Suprapubic skin (tissue), 4 donors: Measurements from ENCODE around the gene SORCS3.

ENCODE experiments used
- POLR2A ChIP-seq, 2 donors: fragments of 450-650 bp; IDR thresholded peaks; one replicate each; pipeline ENCODE4 v1.6.1; 2017; ENCODE audit warnings: antibody characterized with exemption in 2 of 2, mild to moderate bottlenecking in 2 of 2, moderate library complexity in 2 of 2
- POLR2AphosphoS5 ChIP-seq, 3 donors: sonication (generic); formaldehyde crosslinking; IDR thresholded peaks; one replicate each; pipeline ENCODE4 v1.6.1; 2017; ENCODE audit warnings: antibody characterized with exemption in 3 of 3
- TF ChIP-seq, protein P1 (sequence below), 2 donors: fragments of 200-600 bp in 1 of 2; fragments of 450-650 bp in 1 of 2; sonication (generic) in 1 of 2; IDR thresholded peaks; one replicate each; pipeline ENCODE4 v1.5.1; 2016 to 2019; ENCODE audit warnings: antibody characterized with exemption in 2 of 2, mild to moderate bottlenecking in 1 of 2, moderate library complexity in 1 of 2

DNA sequence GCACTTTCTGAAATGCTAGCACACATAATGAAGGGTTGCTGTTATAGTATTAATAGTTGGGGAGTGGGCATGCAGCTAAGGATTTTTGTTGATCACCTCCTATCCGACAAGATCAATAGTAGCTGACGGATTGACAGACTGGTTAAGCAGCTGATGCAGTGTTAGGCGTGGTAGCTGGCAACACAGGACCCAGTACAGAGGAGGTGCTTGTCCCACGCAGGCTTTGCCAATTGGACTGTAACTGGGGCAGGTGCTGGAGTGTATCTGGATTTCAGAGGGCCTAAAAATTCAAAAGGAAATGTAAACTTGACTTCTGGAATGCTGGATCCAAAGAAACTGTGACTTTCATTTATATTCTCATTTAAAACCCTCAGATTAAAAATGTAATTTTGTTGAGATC, 340.9 kb downstream of the SORCS3 start:
- TF ChIP-seq POLR2A (IDR thresholded peaks at IDR 0.05) (no peak), POLR2AphosphoS5 (IDR thresholded peaks at IDR 0.05) (no peak)
- TF ChIP-seq, protein P1, sequence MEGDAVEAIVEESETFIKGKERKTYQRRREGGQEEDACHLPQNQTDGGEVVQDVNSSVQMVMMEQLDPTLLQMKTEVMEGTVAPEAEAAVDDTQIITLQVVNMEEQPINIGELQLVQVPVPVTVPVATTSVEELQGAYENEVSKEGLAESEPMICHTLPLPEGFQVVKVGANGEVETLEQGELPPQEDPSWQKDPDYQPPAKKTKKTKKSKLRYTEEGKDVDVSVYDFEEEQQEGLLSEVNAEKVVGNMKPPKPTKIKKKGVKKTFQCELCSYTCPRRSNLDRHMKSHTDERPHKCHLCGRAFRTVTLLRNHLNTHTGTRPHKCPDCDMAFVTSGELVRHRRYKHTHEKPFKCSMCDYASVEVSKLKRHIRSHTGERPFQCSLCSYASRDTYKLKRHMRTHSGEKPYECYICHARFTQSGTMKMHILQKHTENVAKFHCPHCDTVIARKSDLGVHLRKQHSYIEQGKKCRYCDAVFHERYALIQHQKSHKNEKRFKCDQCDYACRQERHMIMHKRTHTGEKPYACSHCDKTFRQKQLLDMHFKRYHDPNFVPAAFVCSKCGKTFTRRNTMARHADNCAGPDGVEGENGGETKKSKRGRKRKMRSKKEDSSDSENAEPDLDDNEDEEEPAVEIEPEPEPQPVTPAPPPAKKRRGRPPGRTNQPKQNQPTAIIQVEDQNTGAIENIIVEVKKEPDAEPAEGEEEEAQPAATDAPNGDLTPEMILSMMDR (IDR thresholded peaks at IDR 0.05) = no peak
